HCT116 (cell line): Measurements from ENCODE around the gene NR2F6.

Source experiments
- CTCF ChIP-seq, 3 experiments: fragments of 200-600 bp in 1 of 3; sonication (generic) in 1 of 3; IDR thresholded peaks in 2 of 3; conservative IDR thresholded peaks in 1 of 3; 2 replicates each; pipeline ENCODE4 v1.5.1; 2012 to 2017; ENCODE audit warnings: low read depth in 2 of 3, low read length in 2 of 3, antibody characterized with exemption in 1 of 3, borderline replicate concordance in 1 of 3, control low read depth in 1 of 3, mild to moderate bottlenecking in 1 of 3, mixed read lengths in 1 of 3, mixed run types in 1 of 3, moderate library complexity in 1 of 3; ENCODE audit not compliant: insufficient read depth in 1 of 3
- POLR2A ChIP-seq: IDR thresholded peaks from 2 replicates; pipeline ENCODE4 v1.7.0; 2011; ENCODE audit warnings: borderline replicate concordance; ENCODE audit not compliant: insufficient read depth, insufficient read length; ENCODE audit errors: extremely low read depth

GRCh38 chr19:17240062-17240752, 5.5 kb downstream of the NR2F6 start:
- TF ChIP-seq CTCF (IDR thresholded peaks at IDR 0.05 in 2 of 3, conservative IDR thresholded peaks at IDR 0.05 in 1 of 3; ENCODE audit: borderline replicate concordance in 1 of 3, insufficient read depth in 1 of 3, low read depth in 2 of 3, low read length in 2 of 3): no peak
- no peak for TF ChIP-seq POLR2A
